Muscle layer of colon (tissue), 2 donors: ENCODE measurements around the gene LANCL2.

ENCODE experiments used
- H3K27ac ChIP-seq: one replicate; pipeline ENCODE4 v1.7.0; 2013; ENCODE audit warnings: low read depth, mild to moderate bottlenecking, low read length, moderate library complexity
- H3K27me3 ChIP-seq, 2 donors: one replicate each; pipeline ENCODE4 v1.7.0; 2013; ENCODE audit warnings: low read length in 2 of 2, mild to moderate bottlenecking in 2 of 2; ENCODE audit not compliant: insufficient read depth in 2 of 2, control insufficient read depth in 1 of 2
- H3K36me3 ChIP-seq: one replicate; pipeline ENCODE4 v1.7.0; 2013; ENCODE audit warnings: mild to moderate bottlenecking, low read length; ENCODE audit not compliant: insufficient read depth
- H3K4me1 ChIP-seq: one replicate; pipeline ENCODE4 v1.7.0; 2013; ENCODE audit warnings: mild to moderate bottlenecking, low read length; ENCODE audit not compliant: insufficient read depth
- H3K4me3 ChIP-seq, 2 donors: one replicate each; pipeline ENCODE4 v1.7.0; 2013; ENCODE audit warnings: low read length in 2 of 2, low read depth in 1 of 2, mild to moderate bottlenecking in 1 of 2, moderate library complexity in 1 of 2
- H3K9ac ChIP-seq: one replicate; pipeline ENCODE4 v1.7.0; 2013; ENCODE audit warnings: low read length
- H3K9me3 ChIP-seq: one replicate; pipeline ENCODE4 v1.7.0; 2013; ENCODE audit warnings: mild to moderate bottlenecking, low read length
- donor health status: abdominal sarcoma.
- donor health status: Adenocarcinoma of cecum.

The LANCL2 gene, protein sequence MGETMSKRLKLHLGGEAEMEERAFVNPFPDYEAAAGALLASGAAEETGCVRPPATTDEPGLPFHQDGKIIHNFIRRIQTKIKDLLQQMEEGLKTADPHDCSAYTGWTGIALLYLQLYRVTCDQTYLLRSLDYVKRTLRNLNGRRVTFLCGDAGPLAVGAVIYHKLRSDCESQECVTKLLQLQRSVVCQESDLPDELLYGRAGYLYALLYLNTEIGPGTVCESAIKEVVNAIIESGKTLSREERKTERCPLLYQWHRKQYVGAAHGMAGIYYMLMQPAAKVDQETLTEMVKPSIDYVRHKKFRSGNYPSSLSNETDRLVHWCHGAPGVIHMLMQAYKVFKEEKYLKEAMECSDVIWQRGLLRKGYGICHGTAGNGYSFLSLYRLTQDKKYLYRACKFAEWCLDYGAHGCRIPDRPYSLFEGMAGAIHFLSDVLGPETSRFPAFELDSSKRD

DNA sequence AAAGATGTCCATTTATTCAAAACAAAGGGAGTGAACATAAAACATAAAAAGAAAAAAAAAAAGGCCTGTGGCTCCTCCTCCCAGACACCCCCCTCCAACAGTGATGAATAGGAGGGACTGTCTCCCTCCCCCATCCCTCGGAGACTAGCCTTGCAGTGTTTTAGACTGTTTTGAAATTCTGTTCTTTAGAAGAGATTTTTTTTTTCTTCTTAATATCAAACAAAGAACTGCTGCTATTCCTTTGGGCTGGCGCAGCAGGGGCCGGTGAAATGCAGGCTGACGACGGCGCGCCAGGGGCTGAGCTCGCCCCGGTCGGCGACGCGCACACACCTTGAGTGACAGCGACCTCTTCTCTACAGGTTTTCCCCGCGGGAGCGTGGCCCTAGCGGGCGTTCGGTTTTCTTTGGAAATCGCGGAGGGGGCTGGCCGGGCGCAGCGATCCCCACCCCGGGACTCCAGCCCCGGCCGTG, at the start of gene LANCL2:
Gene LANCL2 (plus strand): TSS at position 133 of the 470 bp plus-strand sequence. CDS start 689 bp downstream, outside the sequence.
- Histone ChIP-seq H3K9ac (peak within 1 kb of the TSS; percentile 100), H3K9me3 (no peaks in the 10 kb centered on the region), H3K36me3 (no peaks in the 10 kb centered on the region), H3K4me3 (peak within 1 kb of the TSS; percentile 78 to 98), H3K27me3 (no peaks in the 10 kb centered on the region), H3K4me1 (peaks cover 19% of the 10 kb centered on the region), H3K27ac (peak within 1 kb of the TSS; percentile 85)

GRCh38 chr7:55325371-55325792, 39.8 kb upstream of the LANCL2 start:
- no peak overlapping the region for H3K27ac ChIP-seq
- H3K4me3 ChIP-seq: no peak overlapping the region
- H3K9me3 ChIP-seq: no peaks in the 10 kb centered on the region
- no peaks in the 10 kb centered on the region for H3K36me3 ChIP-seq
- H3K27me3 ChIP-seq: no peaks in the 10 kb centered on the region
- no peak overlapping the region for H3K9ac ChIP-seq
- peaks cover 17% of the 10 kb centered on the region for H3K4me1 ChIP-seq

- Histone ChIP-seq H3K4me1 (peaks cover 17% of the 10 kb centered on the region), H3K9me3 (no peaks in the 10 kb centered on the region), H3K9ac (no peak overlapping the region), H3K36me3 (no peaks in the 10 kb centered on the region), H3K27ac (no peak overlapping the region), H3K27me3 (no peaks in the 10 kb centered on the region), H3K4me3 (no peak overlapping the region)
These were observed 38.9 kb upstream of the LANCL2 start for GRCh38 chr7:55326081-55326835.

GRCh38 chr7:55326945-55327626, 38.1 kb upstream of the LANCL2 start:
- Histone ChIP-seq H3K4me3 (no peak overlapping the region), H3K36me3 (no peaks in the 10 kb centered on the region), H3K27me3 (no peaks in the 10 kb centered on the region)

DNA sequence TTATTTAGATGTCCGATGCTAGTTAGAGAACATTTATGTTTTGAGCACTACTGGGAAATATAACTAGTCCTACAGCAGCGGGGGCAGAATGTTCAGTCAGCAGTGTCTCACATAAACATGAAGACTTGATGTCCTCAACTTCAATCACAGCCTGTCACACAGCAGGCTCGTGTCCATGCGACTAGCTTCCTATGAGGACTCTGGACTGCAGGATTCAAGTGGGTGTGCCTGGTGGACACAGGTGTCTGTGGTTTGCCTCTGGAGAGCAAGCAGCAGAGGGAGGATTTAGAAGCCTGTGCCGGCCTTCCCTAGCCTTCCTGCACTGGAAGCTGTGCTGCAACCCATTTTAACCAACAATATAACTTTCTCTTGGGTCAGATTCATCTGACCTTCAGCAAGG, 30.0 kb upstream of the LANCL2 start:
- H3K27ac ChIP-seq: no peak overlapping the region
- no peak overlapping the region for H3K4me3 ChIP-seq
- H3K27me3 ChIP-seq: no peaks in the 10 kb centered on the region
- H3K9ac ChIP-seq: no peak overlapping the region
- H3K4me1 ChIP-seq: no peaks in the 10 kb centered on the region
- H3K9me3 ChIP-seq: no peaks in the 10 kb centered on the region
- H3K36me3 ChIP-seq: no peaks in the 10 kb centered on the region

More at GRCh38 chr7:55326945-55327626, 38.1 kb upstream of the LANCL2 start:
- Histone ChIP-seq H3K4me1 (peaks cover 17% of the 10 kb centered on the region), H3K27ac (no peak overlapping the region), H3K9me3 (no peaks in the 10 kb centered on the region), H3K9ac (no peak overlapping the region)

DNA sequence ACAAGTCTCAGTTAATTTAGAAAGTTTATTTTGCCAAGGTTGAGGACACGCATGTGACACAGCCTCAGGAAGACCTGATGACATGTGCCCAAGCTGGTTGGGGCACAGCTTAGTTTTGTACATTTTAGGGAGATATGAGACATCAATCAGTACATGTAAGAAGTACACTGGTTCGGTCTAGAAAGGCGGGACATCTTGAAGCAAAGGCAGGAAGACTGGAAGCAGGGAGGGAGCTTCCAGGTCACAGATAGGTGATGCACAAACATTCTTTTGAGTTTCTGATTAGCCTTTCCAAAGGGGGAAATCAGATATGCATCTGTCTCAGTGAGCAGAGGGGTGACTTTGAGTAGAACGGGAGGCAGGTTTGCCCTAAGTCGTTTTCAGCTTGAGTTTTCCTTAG, 29.4 kb upstream of the LANCL2 start:
- Histone ChIP-seq H3K27ac (no peak overlapping the region), H3K9ac (no peak overlapping the region), H3K4me1 (no peaks in the 10 kb centered on the region), H3K9me3 (no peaks in the 10 kb centered on the region), H3K27me3 (no peaks in the 10 kb centered on the region), H3K36me3 (no peaks in the 10 kb centered on the region), H3K4me3 (no peak overlapping the region)

DNA sequence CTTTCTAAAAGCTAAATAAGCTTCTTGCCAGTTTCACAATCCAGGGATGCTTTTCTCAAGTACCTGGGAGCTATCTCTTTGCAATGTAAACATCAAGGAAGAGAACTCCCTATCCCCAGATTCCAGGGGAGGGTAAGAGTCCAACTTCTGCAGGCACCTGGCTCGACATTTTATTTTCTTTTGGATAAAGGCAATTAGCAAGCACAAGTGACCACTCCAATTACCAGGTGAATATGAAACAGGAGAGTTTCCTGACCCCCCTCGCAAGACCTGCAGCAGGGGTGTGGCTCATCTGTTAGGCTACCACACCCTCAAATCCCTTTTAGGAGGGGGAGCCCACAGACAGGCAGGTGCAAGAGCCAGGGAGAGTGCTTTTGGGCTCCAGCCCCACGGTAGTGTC, 28.6 kb upstream of the LANCL2 start:
- H3K4me3 ChIP-seq: no peak overlapping the region
- H3K4me1 ChIP-seq: no peaks in the 10 kb centered on the region
- no peaks in the 10 kb centered on the region for H3K27me3 ChIP-seq
- H3K36me3 ChIP-seq: no peaks in the 10 kb centered on the region
- H3K9ac ChIP-seq: no peak overlapping the region
- H3K27ac ChIP-seq: no peak overlapping the region
- H3K9me3 ChIP-seq: no peaks in the 10 kb centered on the region

- Histone ChIP-seq H3K4me3 (no peak overlapping the region), H3K36me3 (no peaks in the 10 kb centered on the region), H3K27ac (no peak overlapping the region), H3K9ac (no peak overlapping the region), H3K4me1 (no peaks in the 10 kb centered on the region), H3K27me3 (peaks cover 0 to under 1% of the 10 kb centered on the region in 2 donors), H3K9me3 (no peaks in the 10 kb centered on the region)
These were observed 25.8 kb upstream of the LANCL2 start for GRCh38 chr7:55339033-55340000.

DNA sequence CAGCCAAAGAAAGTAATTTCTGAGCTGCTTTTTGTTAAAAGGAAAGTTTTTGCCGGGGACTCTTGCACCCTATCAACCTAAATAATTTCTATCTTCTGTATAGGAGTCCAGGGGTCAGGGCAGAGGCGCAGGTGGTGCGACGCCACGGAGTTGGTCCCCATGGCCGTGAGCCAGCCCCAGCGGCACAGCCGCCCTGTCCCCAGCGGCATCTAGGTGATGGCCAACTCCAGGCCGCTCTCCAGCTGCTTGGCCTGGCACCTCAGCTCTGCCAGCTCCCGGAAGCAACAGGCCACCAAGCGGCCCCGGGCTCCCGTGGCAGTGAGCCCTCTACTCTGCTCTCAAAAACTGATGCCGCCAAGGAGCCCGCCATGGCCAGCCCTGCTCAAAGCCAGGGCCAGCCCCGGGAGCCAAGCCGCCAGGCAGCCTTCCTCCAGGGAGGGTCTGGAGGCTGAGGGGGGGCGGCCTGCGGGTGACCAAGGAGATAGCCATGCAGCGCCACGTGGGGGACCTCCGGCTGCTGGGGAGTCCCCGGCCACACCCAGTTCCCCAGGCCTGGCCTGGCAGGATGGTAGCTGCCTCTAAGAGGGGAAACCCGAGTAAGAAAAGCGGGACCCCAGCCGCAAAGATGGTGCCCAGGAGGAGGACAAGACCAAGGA, 22.8 kb upstream of the LANCL2 start:
- H3K36me3 ChIP-seq: no peaks in the 10 kb centered on the region
- H3K9ac ChIP-seq: no peak overlapping the region
- H3K4me3 ChIP-seq: no peak overlapping the region
- H3K9me3 ChIP-seq: no peaks in the 10 kb centered on the region
- H3K27me3 ChIP-seq: peaks cover 0 to 5% of the 10 kb centered on the region in 2 donors
- no peak overlapping the region for H3K27ac ChIP-seq
- H3K4me1 ChIP-seq: no peaks in the 10 kb centered on the region
